BE2C (cell line): ENCODE results near the gene LINGO3.

Source experiments
- DNase-seq: peaks from one replicate; pipeline ENCODE4 v3.0.0-alpha.2; 2020
- H3K27me3 ChIP-seq: fragments of 250-450 bp; sonication (Bioruptor Pico); 2 replicates; pipeline ENCODE4 v1.5.1; 2020; ENCODE audit warnings: mild to moderate bottlenecking
- H3K36me3 ChIP-seq: fragments of 250-450 bp; sonication (Bioruptor Pico); 2 replicates; pipeline ENCODE4 v1.5.1; 2020; ENCODE audit warnings: mild to moderate bottlenecking
- H3K4me1 ChIP-seq: fragments of 250-450 bp; sonication (Bioruptor Pico); 2 replicates; pipeline ENCODE4 v1.5.1; 2020
- H3K4me3 ChIP-seq: 2 replicates; pipeline ENCODE4 v1.5.1; 2011; ENCODE audit warnings: low read depth, low read length
- H3K9me3 ChIP-seq: fragments of 250-450 bp; sonication (Bioruptor Pico); 2 replicates; pipeline ENCODE4 v1.5.1; 2020
- TF ChIP-seq, protein P1 (sequence below): IDR thresholded peaks from 2 replicates; pipeline ENCODE4 v1.5.1; 2012; ENCODE audit warnings: mild to moderate bottlenecking, low read depth, low read length

LINGO3 gene

GRCh38 chr19:2325281-2326046, 17.5 kb upstream of the LINGO3 start:
- TF ChIP-seq, protein P1, sequence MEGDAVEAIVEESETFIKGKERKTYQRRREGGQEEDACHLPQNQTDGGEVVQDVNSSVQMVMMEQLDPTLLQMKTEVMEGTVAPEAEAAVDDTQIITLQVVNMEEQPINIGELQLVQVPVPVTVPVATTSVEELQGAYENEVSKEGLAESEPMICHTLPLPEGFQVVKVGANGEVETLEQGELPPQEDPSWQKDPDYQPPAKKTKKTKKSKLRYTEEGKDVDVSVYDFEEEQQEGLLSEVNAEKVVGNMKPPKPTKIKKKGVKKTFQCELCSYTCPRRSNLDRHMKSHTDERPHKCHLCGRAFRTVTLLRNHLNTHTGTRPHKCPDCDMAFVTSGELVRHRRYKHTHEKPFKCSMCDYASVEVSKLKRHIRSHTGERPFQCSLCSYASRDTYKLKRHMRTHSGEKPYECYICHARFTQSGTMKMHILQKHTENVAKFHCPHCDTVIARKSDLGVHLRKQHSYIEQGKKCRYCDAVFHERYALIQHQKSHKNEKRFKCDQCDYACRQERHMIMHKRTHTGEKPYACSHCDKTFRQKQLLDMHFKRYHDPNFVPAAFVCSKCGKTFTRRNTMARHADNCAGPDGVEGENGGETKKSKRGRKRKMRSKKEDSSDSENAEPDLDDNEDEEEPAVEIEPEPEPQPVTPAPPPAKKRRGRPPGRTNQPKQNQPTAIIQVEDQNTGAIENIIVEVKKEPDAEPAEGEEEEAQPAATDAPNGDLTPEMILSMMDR: no peak
- Histone ChIP-seq H3K9me3 (no peaks in the 10 kb centered on the region), H3K27me3 (no peaks in the 10 kb centered on the region), H3K36me3 (peaks cover 56% of the 10 kb centered on the region), H3K4me3 (no peak overlapping the region), H3K4me1 (peaks cover 7% of the 10 kb centered on the region)
- no peak for DNase-seq

DNA sequence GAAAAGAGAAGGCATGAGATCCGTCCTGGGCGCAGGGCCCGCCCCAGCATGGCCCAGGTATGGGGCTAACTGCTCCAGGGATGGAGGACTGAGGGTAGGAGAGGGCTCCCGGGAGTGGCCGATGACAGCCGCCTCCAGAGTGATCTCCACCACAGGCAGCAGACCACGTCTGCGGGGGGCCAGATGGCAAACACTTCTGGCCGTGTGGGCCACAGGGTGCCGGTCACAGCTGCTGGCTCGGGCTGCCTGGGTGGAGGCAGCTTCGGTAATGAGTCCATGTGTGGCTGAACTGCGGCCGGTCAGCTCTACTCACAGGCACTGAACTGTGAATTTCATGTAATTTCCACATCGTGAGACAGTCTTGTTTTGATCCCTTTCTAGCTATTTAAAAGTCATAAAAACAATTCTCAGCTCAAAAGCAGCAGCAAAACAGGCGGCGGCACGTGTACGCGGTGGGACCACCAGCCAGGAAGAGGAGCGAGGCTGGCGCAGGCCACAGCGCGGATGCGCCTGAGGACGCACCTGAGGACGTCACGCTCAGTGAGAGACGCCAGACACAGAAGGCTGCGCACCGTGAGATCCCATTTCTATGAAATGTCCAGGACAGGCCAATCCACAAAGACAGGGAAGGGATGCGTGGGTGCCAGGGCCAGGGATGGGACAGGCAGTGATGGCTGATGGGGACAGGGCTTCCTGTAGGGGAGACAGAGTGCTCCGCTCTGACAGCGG, 16.4 kb upstream of the LINGO3 start:
- Histone ChIP-seq H3K4me3 (no peak overlapping the region), H3K4me1 (peaks cover 5% of the 10 kb centered on the region; the same call in 1 of the 2 replicates), H3K27me3 (no peaks in the 10 kb centered on the region), H3K9me3 (no peaks in the 10 kb centered on the region), H3K36me3 (peaks cover 56% of the 10 kb centered on the region)
- no peak for DNase-seq
- TF ChIP-seq, protein P1: no peak

GRCh38 chr19:2323707-2324106, 15.8 kb upstream of the LINGO3 start:
- Histone ChIP-seq H3K36me3 (peaks cover 56% of the 10 kb centered on the region), H3K27me3 (no peaks in the 10 kb centered on the region), H3K4me3 (no peak overlapping the region), H3K4me1 (peaks cover 5% of the 10 kb centered on the region; the same call in 1 of the 2 replicates), H3K9me3 (no peaks in the 10 kb centered on the region)
- no peak for DNase-seq
- TF ChIP-seq, protein P1: no peak

GRCh38 chr19:2321565-2322283, 13.8 kb upstream of the LINGO3 start:
- H3K9me3 ChIP-seq: no peaks in the 10 kb centered on the region
- peaks cover 6% of the 10 kb centered on the region for H3K4me1 ChIP-seq
- TF ChIP-seq, protein P1: no peak
- H3K4me3 ChIP-seq: no peak overlapping the region
- peaks cover 49% of the 10 kb centered on the region for H3K36me3 ChIP-seq
- DNase-seq: no peak
- H3K27me3 ChIP-seq: no peaks in the 10 kb centered on the region

GRCh38 chr19:2320939-2321338, 13.0 kb upstream of the LINGO3 start:
- TF ChIP-seq, protein P1: no peak
- peaks cover 6% of the 10 kb centered on the region for H3K4me1 ChIP-seq
- no peaks in the 10 kb centered on the region for H3K27me3 ChIP-seq
- peaks cover 41% of the 10 kb centered on the region for H3K36me3 ChIP-seq
- no peaks in the 10 kb centered on the region for H3K9me3 ChIP-seq
- H3K4me3 ChIP-seq: no peak overlapping the region
- DNase-seq: no peak
